Measurements from ENCODE around the gene H2BK1. TPM values are rescaled to one million over a fixed set of nuclear protein-coding genes. Genes with fewer than 3 reads are reported as not detected.
A peak's percentile ranks its signal among the peaks of the same experiment; 100 is the strongest.

The H2BK1 gene
- total and polyA plus RNA-seq, 2 of the 13 experiments (the other 11 are each of a cell fraction or from before 2014, with no cell fraction given): not detected

DNA sequence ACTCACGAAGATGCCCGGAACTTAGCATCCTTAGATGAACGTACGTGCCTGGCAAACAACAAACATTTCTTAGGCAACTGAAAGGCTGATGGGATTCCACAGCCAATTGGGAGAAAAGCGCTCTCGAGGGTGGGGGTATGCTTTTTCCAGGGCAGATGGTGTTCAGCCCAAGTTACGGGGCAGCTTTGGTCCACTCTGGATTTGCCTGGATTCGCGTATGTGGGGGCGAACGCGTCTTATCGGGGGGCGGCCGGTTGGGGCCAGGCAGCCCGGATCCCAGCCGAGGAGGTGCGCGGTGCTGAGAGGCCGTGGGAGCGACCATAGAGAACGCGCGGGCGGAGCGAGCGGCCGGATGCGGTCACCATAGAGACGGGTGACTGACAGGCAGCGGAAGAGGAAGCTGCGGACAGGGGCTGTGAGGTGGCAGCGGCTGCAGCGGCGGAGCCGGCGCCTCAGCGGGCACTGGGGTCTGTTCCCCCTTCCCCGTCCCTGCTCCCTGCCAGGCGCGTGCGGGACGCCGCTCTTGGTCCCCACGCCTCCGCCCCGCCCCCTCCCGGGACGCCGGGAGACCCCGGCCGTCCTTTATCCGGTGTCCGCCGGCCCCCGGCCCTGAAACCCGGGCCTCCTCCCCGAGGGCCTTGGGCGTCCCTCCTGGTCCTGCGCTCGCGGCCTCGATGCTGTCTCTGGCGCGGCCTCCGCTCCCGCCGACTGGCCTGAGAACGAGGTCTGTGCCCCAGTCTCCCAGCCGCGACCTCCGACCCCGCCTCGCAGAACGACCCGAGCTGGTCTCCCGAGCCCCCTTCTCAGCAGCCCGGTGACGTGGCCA lies 22.0 kb upstream of the H2BK1 start, which contains the start of gene CHPF2 (continued):
- TF ChIP-seq HES4 (CRISPR knock-in tag; IDR thresholded peaks at IDR 0.05; ENCODE audit: borderline replicate concordance) (no peak), GMEB2 (CRISPR knock-in tag; IDR thresholded peaks at IDR 0.05; ENCODE audit: low read depth) (no peak), ADNP (CRISPR knock-in tag; IDR thresholded peaks at IDR 0.05) (no peak), KMT2B (CRISPR knock-in tag; IDR thresholded peaks at IDR 0.05) (peak; percentile 56; the same call in 1 of the 2 replicates), JUN (CRISPR knock-in tag; IDR thresholded peaks at IDR 0.05) (no peak), SIN3A (IDR thresholded peaks at IDR 0.05; ENCODE audit: borderline replicate concordance, low read depth, low read length) (peak; percentile 90; the same call in 1 of the 2 replicates), ZNF512 (CRISPR knock-in tag; IDR thresholded peaks at IDR 0.05) (no peak), XRCC5 (optimal IDR thresholded peaks at IDR 0.05; ENCODE audit: low read length) (peak; percentile 58), POLR2A (IDR thresholded peaks at IDR 0.05; ENCODE audit: insufficient read depth in 1 of 2, low read depth in 2 of 2, low read length in 2 of 2) (peak; percentile 75 to 89; a peak in 3 of 4 replicates), MXD4 (CRISPR knock-in tag; IDR thresholded peaks at IDR 0.05) (peak; percentile 59; the same call in 1 of the 2 replicates), ZBTB49 (CRISPR knock-in tag; IDR thresholded peaks at IDR 0.05; ENCODE audit: borderline replicate concordance) (no peak), ZMAT5 (CRISPR knock-in tag; IDR thresholded peaks at IDR 0.05; ENCODE audit: borderline replicate concordance, low read depth) (no peak), SALL1 (CRISPR knock-in tag; IDR thresholded peaks at IDR 0.05) (peak; percentile 49; the same call in 1 of the 2 replicates), REL (CRISPR knock-in tag; conservative IDR thresholded peaks at IDR 0.05) (no peak), U2AF2 (IDR thresholded peaks at IDR 0.05; ENCODE audit: low read depth, low read length) (no peak), ZNF430 (CRISPR knock-in tag; IDR thresholded peaks at IDR 0.05) (no peak)
- TF ChIP-seq, protein P1, sequence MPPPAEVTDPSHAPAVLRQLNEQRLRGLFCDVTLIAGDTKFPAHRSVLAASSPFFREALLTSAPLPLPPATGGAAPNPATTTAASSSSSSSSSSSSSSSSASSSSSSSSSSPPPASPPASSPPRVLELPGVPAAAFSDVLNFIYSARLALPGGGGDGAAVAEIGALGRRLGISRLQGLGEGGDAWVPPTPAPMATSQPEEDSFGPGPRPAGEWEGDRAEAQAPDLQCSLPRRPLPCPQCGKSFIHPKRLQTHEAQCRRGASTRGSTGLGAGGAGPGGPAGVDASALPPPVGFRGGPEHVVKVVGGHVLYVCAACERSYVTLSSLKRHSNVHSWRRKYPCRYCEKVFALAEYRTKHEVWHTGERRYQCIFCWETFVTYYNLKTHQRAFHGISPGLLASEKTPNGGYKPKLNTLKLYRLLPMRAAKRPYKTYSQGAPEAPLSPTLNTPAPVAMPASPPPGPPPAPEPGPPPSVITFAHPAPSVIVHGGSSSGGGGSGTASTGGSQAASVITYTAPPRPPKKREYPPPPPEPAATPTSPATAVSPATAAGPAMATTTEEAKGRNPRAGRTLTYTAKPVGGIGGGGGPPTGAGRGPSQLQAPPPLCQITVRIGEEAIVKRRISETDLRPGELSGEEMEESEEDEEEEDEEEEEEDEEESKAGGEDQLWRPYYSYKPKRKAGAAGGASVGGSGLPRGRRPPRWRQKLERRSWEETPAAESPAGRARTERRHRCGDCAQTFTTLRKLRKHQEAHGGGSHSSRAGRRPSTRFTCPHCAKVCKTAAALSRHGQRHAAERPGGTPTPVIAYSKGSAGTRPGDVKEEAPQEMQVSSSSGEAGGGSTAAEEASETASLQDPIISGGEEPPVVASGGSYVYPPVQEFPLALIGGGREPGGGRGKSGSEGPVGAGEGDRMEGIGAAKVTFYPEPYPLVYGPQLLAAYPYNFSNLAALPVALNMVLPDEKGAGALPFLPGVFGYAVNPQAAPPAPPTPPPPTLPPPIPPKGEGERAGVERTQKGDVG (CRISPR knock-in tag; IDR thresholded peaks at IDR 0.05; ENCODE audit: borderline replicate concordance): no peak
- TF ChIP-seq, protein P2, sequence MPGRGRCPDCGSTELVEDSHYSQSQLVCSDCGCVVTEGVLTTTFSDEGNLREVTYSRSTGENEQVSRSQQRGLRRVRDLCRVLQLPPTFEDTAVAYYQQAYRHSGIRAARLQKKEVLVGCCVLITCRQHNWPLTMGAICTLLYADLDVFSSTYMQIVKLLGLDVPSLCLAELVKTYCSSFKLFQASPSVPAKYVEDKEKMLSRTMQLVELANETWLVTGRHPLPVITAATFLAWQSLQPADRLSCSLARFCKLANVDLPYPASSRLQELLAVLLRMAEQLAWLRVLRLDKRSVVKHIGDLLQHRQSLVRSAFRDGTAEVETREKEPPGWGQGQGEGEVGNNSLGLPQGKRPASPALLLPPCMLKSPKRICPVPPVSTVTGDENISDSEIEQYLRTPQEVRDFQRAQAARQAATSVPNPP (CRISPR knock-in tag; IDR thresholded peaks at IDR 0.05): no peak
